Activated naive CD8-positive, alpha-beta T cell treated with anti-CD3 and anti-CD28 coated beads, Interleukin-2, amount 50 U/mL, for 16 hours (primary cell): Measurements from ENCODE around the gene MYOG.

ENCODE experiments used
- DNase-seq: peaks from one replicate; pipeline ENCODE4 v3.0.0-alpha.2; 2020; ENCODE audit warnings: low read depth, low spot score

The MYOG gene

DNA sequence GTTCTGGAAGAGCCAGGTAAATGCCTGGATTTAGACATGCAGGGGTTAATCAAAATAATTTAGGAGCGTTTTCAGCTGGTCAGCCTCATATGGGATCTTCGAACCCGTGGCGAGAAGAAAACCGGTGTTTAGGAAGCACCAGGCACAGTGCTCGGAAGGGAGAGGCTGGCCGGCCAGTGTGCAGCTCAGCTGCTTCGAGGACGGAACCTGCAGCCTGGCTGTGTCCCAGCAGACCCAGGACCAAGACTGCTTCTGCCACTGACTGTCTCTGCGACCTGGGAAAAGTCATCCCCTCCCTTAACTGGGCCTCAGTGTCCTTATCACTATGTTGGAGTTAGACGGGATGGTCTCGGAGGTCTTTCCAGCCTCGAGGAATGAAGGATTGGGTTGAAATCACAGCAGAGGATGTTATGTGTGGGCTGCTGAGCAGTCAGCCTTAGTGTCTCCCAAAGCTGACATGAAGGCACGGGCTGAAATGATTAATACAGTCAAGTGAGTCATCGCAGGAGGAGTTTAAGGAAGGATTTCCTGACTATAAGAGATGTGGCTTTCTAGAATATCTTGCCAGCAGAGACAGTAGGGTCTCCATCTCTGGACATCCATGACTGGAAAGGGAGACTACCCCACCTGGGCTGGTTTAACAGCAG lies 38.7 kb downstream of the MYOG start:
- no peak for DNase-seq

GRCh38 chr1:203045821-203046594 lies 39.8 kb downstream of the MYOG start:
- DNase-seq: no peak

GRCh38 chr1:203045336-203045735 lies 40.5 kb downstream of the MYOG start:
- no peak for DNase-seq

DNA sequence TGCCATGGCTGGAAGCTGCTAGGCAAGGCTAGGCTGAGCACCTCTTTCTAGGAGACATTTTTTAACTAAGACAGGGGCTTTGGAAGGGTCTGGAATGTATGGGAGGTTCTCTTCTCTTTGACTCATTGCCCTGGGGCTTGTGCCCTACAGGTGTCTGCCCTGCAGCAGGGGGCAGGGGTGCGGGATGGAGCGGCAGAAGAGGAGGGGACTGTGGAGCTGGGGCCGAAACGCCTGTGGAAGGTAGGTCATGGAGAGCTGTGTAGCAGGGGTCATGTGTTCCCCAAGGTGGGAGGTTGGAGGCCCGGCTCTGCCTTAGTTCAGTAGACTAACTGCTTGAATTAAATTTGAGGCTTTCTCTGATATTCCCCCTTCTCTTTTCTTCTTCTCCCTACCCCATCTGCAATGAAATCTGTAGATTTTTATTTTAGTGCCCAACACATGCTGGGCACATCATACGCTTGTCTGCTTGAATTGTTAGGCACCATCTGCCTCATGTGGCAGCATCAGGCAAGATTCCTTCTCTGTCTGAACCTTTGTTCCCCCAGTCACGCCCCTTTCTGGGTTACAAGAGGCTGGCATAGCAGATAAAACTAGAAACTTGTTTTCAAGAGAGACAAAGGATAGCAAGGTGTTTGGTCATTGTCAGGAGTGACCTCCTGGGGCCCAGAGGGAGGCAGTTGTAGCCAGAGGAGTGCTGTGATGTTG lies 41.1 kb downstream of the MYOG start:
- DNase-seq: no peak

- no peak for DNase-seq
These were observed 41.8 kb downstream of the MYOG start for GRCh38 chr1:203043830-203044545.

GRCh38 chr1:203041351-203041932 lies 44.4 kb downstream of the MYOG start:
- no peak for DNase-seq

DNA sequence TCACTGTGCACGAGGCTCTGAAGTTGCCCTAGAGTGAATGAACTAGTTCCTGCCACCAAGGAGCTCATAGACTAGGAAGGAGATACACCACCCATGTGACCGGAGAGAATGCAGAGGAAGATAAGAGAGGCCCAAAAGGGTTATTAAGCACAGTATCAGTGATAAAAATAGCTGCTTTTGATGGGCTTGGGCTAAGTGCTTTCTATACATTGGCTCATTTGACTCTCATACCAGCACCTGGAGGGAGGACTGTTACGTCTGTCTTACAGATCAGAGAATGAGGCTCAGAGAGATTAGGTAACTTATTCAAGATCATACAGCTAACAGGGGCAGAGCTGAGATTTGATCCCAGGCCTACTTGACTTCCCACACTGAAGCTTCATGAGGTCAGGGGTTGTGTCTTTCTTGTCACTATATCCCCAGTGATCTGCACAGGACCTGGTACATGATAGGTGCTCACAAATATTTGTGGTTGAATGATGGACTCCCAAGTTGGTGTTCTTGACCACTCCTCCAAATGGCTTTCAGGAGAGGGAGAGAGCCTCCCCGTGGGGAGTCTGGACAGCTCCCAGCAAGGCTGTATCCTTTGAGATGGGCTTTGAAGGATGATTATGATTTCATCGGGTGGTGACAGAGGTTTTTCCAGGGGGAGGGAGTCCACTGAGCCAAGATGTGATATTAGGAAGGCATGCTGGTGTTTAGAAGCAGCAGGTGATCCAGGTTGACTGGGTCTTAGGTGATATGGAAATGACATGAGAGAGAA lies 45.1 kb downstream of the MYOG start:
- no peak for DNase-seq

- no peak for DNase-seq
These were observed 46.0 kb downstream of the MYOG start for GRCh38 chr1:203039609-203040512.

- DNase-seq: peak; percentile 38
These were observed 46.8 kb downstream of the MYOG start for GRCh38 chr1:203038891-203039608.

DNA sequence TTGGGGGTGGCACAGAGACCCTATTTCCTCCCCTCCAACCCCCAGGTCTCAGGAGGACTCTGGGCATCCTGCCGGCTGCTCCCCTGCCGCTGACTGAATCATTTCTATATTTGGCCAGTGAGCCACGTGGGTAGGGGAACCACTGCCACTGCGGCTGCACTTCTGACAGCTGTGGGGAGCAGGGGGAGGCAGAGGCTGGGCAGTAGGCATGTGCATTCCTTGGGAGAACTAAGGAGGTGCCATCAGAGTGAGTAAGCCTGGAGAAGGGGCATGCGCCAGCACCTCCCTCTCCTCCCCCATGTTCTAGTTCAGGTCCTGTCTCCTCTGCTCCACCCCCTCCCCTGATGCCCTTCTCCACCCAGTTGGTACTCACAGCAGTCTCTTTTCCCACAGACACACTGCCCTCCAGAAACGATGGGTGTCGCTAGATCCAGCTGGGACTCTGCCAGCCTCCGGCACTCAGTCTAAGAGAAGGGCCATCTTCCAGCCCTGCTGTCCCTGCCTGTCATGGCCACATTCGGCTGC lies 47.5 kb downstream of the MYOG start:
- no peak for DNase-seq

DNA sequence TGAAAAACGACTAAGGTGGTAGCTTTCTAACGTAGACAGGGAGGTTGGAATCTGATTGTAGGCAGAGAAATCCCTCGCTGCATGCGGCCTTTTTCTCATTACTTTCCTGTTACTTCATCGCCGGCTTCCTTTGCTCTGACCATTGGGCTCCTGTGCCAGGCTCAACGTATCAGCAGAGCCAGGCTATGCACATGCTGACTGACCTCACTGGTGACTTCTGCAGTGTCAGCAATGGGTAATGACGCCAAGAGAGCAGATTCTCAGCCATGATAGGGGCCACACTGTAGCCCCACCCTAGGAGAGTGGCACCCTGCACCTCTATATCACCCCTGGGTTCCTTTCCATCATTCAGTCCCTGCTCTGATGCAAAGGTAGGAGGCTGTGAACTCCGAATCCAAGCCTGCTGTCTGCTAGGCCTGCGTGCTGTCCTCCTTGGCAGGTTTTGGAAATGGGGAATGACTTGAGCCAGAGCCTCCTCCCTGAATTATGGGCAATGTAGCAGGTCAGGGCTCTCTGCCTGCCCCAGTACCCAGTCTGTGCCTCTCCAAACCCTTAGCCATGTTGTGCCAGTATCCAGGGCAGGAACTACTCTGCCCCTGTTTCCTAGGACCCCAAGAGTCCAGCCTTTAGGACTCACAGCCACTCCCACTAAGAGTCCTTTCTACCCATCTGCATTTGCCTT lies 48.2 kb downstream of the MYOG start:
- no peak for DNase-seq

DNA sequence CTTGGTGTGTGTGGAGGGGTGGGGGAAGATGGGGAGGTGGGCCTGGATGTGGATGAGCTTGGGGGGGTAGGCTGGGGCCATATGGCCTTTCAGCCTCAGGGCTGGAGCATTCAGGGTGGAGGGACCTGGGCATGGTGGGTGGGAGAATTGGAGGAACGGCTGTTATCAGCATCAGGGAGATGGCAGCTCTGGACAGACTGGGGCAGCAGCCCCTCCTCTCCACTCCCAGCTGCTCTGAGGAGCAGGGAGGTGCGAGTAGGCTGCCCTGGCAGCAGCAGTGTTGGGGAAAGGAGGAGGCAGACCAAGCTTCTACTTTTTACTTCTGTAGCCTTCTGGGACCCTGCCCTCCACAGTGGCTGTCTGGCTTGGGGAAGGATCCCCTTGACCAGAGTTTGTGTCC lies 49.3 kb downstream of the MYOG start:
- no peak for DNase-seq

DNA sequence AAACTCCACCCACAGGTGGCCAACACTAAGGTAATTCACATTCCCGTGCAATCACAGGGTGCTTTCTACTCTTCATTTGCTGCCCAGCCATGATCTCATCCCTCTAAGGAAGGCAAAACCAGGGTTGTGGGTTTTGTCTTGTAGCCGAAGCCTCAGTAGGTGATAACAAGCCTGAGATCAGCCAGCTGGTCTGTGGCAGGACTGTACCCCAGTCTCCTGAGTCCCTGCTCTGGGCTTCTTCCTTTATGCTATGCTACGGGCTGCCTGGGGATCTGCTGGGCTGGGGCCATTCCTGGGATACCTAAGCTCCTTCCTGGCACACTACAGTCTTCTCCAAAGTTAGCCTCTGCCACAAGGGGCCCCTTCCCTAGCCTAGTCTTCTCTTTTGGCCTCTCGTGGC lies 49.7 kb downstream of the MYOG start:
- no peak for DNase-seq

DNA sequence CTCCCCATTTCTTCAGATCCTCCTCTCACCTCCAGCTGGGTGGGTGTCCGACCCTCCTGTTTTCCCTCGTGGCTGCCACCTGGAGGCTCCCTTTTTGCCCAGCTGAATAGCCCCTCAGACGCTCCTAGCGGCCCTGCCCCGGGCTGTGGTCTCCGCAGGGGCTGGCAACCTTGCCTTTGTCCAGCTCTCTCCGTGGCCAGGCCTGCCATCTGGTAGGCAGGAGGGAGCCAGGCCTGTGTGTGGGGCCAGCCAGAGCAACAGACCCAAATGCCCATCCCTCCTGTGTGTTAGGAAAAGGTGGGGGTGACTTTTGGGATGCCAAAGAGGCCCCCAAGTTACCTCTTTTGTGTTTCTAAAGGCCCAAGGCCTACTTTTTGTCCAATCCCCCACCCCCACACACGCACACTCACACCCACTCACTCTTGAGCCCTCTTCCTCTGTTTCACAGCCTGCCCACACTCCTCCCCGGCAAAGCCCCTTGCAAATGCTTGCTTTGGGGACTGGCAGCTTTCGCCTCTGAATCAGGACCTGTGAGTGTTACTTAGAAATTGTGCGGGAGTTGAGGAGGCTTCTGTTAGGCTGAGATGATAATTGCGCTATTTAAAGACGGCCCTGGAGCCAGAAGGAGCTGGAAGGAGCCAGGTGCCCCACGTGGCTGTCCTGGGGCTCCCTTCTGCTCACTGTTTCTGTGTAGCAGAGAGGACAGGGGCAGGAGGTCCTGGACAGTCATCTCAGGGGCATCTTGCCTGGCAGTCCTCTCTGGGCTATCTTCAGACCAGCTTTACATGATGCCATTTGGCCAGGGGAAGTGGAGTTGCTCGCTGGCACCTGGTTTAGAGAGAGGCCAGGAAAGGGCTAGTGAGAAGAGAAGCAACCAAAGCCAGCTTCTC lies 50.5 kb downstream of the MYOG start:
- DNase-seq: no peak

- DNase-seq: no peak
These were observed 51.2 kb downstream of the MYOG start for GRCh38 chr1:203034422-203035110.

- DNase-seq: no peak
These were observed 51.9 kb downstream of the MYOG start for GRCh38 chr1:203033917-203034316.

- DNase-seq: no peak
These were observed 52.5 kb downstream of the MYOG start for GRCh38 chr1:203033287-203033686.
